GM12878 (cell line): ENCODE data around the gene SLC39A1. TPM values are rescaled to one million over a fixed set of nuclear protein-coding genes. Genes with fewer than 3 reads are reported as not detected.

Experiments
- ATF3 ChIP-seq: IDR thresholded peaks from 2 replicates; pipeline ENCODE4 v1.6.1; 2011; ENCODE audit warnings: low read depth, mild to moderate bottlenecking, low read length, moderate library complexity, borderline replicate concordance; ENCODE audit errors: extremely low read depth
- CEBPB ChIP-seq, 2 experiments: fragments of 150-350 bp in 1 of 2; IDR thresholded peaks; 2 replicates each; pipeline ENCODE4 v1.6.1; 2012 to 2014; ENCODE audit warnings: low read depth in 2 of 2, low read length in 2 of 2, borderline replicate concordance in 1 of 2, inconsistent platforms in 1 of 2
- E2F4 ChIP-seq: IDR thresholded peaks from 2 replicates; pipeline ENCODE4 v1.6.1; 2012; ENCODE audit warnings: low read depth, low read length, improper control_type of control experiment
- EED ChIP-seq: sonication (generic); IDR thresholded peaks from 2 replicates; pipeline ENCODE4 v1.6.1; 2016; ENCODE audit warnings: antibody characterized with exemption, low read depth
- JUNB ChIP-seq: IDR thresholded peaks from 2 replicates; pipeline ENCODE4 v1.6.1; 2016; ENCODE audit warnings: antibody characterized with exemption, mild to moderate bottlenecking
- NFYB ChIP-seq: IDR thresholded peaks from 2 replicates; pipeline ENCODE4 v1.6.1; 2011; ENCODE audit warnings: low read depth, mild to moderate bottlenecking, low read length, improper control_type of control experiment, moderate library complexity; ENCODE audit not compliant: insufficient read depth
- NR2C2 ChIP-seq: IDR thresholded peaks from 2 replicates; pipeline ENCODE4 v1.6.1; 2011; ENCODE audit warnings: borderline replicate concordance, low read depth; ENCODE audit not compliant: control insufficient read depth, insufficient read length
- SIN3A ChIP-seq: IDR thresholded peaks from 2 replicates; pipeline ENCODE4 v1.6.1; 2012; ENCODE audit warnings: low read depth, low read length, improper control_type of control experiment
- ZBTB40 ChIP-seq: fragments of 450-650 bp; IDR thresholded peaks from 2 replicates; pipeline ENCODE4 v1.6.1; 2016; ENCODE audit warnings: mild to moderate bottlenecking, moderate library complexity, borderline replicate concordance
- polyA plus RNA-seq, 11 experiments: library from polyadenylated mRNA; depleted of rRNA in 4 of 11; unstranded in 6 of 11; stranded (reverse) in 5 of 11; fragments of >200 nt; fragmentation: Nextera tagmentation in 4 of 11; fragmentation: Illumina TruSeq in 1 of 11; extraction: Ambion mirVana in 4 of 11; extraction: Trizol in 1 of 11; gene quantifications; 1 replicate in 1 of 11; 2 replicates in 10 of 11; pipeline versions ENCODE4 v1.2.1 to v1.2.3, GENCODE V29; 2011 to 2016; ENCODE audit warnings: inconsistent platforms in 2 of 11, missing spikeins in 2 of 11, low read depth in 1 of 11
- total RNA-seq, 4 experiments: library from RNA; depleted of rRNA in 3 of 4; stranded (reverse); fragments of >200 nt in 3 of 4; fragmentation: Illumina TruSeq in 1 of 4; extraction: Trizol in 1 of 4; gene quantifications; 2 replicates each; pipeline versions ENCODE4 v1.2.1 to v1.2.3, GENCODE V29; 2013 to 2021
- TF ChIP-seq, protein P1 (sequence below): IDR thresholded peaks from 2 replicates; pipeline ENCODE4 v1.6.1; 2012; ENCODE audit warnings: low read depth, low read length, improper control_type of control experiment
- TF ChIP-seq, protein P2 (sequence below): fragments of 150-350 bp; IDR thresholded peaks from 2 replicates; pipeline ENCODE4 v1.6.1; 2016; ENCODE audit warnings: low read depth, low read length
- TF ChIP-seq, protein P3 (sequence below): fragments of 450-650 bp; IDR thresholded peaks from 2 replicates; pipeline ENCODE4 v1.6.1; 2017; ENCODE audit warnings: mild to moderate bottlenecking, moderate library complexity

Gene SLC39A1
- total and polyA plus RNA-seq, 10 of the 15 experiments (the other 5 are each of a cell fraction or from before 2014, with no cell fraction given): 8.8 to 98.6 (median 72.4) TPM

GRCh38 chr1:153990468-153991150, 27.3 kb upstream of the SLC39A1 start, which contains the start of gene RPS27 (continued):
- TF ChIP-seq ATF3 (no peak), SIN3A (no peak), ZBTB40 (peak; percentile 94), EED (peak; percentile 41; the same call in 1 of the 2 replicates), NR2C2 (no peak), E2F4 (no peak), NFYB (no peak), JUNB (peak; percentile 23; the same call in 1 of the 2 replicates), CEBPB (IDR thresholded peaks at IDR 0.05; ENCODE audit: borderline replicate concordance in 1 of 2, low read depth in 2 of 2, low read length in 2 of 2) (no peak)
- TF ChIP-seq, protein P1, sequence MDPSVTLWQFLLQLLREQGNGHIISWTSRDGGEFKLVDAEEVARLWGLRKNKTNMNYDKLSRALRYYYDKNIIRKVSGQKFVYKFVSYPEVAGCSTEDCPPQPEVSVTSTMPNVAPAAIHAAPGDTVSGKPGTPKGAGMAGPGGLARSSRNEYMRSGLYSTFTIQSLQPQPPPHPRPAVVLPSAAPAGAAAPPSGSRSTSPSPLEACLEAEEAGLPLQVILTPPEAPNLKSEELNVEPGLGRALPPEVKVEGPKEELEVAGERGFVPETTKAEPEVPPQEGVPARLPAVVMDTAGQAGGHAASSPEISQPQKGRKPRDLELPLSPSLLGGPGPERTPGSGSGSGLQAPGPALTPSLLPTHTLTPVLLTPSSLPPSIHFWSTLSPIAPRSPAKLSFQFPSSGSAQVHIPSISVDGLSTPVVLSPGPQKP: peak; percentile 40; the same call in 1 of the 2 replicates
- TF ChIP-seq, protein P2, sequence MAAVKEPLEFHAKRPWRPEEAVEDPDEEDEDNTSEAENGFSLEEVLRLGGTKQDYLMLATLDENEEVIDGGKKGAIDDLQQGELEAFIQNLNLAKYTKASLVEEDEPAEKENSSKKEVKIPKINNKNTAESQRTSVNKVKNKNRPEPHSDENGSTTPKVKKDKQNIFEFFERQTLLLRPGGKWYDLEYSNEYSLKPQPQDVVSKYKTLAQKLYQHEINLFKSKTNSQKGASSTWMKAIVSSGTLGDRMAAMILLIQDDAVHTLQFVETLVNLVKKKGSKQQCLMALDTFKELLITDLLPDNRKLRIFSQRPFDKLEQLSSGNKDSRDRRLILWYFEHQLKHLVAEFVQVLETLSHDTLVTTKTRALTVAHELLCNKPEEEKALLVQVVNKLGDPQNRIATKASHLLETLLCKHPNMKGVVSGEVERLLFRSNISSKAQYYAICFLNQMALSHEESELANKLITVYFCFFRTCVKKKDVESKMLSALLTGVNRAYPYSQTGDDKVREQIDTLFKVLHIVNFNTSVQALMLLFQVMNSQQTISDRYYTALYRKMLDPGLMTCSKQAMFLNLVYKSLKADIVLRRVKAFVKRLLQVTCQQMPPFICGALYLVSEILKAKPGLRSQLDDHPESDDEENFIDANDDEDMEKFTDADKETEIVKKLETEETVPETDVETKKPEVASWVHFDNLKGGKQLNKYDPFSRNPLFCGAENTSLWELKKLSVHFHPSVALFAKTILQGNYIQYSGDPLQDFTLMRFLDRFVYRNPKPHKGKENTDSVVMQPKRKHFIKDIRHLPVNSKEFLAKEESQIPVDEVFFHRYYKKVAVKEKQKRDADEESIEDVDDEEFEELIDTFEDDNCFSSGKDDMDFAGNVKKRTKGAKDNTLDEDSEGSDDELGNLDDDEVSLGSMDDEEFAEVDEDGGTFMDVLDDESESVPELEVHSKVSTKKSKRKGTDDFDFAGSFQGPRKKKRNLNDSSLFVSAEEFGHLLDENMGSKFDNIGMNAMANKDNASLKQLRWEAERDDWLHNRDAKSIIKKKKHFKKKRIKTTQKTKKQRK: no peak
- TF ChIP-seq, protein P3, sequence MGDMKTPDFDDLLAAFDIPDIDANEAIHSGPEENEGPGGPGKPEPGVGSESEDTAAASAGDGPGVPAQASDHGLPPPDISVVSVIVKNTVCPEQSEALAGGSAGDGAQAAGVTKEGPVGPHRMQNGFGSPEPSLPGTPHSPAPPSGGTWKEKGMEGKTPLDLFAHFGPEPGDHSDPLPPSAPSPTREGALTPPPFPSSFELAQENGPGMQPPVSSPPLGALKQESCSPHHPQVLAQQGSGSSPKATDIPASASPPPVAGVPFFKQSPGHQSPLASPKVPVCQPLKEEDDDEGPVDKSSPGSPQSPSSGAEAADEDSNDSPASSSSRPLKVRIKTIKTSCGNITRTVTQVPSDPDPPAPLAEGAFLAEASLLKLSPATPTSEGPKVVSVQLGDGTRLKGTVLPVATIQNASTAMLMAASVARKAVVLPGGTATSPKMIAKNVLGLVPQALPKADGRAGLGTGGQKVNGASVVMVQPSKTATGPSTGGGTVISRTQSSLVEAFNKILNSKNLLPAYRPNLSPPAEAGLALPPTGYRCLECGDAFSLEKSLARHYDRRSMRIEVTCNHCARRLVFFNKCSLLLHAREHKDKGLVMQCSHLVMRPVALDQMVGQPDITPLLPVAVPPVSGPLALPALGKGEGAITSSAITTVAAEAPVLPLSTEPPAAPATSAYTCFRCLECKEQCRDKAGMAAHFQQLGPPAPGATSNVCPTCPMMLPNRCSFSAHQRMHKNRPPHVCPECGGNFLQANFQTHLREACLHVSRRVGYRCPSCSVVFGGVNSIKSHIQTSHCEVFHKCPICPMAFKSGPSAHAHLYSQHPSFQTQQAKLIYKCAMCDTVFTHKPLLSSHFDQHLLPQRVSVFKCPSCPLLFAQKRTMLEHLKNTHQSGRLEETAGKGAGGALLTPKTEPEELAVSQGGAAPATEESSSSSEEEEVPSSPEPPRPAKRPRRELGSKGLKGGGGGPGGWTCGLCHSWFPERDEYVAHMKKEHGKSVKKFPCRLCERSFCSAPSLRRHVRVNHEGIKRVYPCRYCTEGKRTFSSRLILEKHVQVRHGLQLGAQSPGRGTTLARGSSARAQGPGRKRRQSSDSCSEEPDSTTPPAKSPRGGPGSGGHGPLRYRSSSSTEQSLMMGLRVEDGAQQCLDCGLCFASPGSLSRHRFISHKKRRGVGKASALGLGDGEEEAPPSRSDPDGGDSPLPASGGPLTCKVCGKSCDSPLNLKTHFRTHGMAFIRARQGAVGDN: peak; percentile 89
